HG03280 (cell line): ENCODE results near the gene HNRNPUL1.
"Not testable (repeated sequence)": the region's sequence is repeated elsewhere in the genome, so short reads cannot be mapped to it uniquely, and the experiment has no call there.

ENCODE experiments used
- ATAC-seq: cut with Tn5 transposase; IDR thresholded peaks from one replicate; pipeline ENCODE4 v1.9.1; 2021; ENCODE audit warnings: mild to moderate bottlenecking, moderate library complexity; ENCODE audit not compliant: unreplicated experiment

Gene HNRNPUL1

DNA sequence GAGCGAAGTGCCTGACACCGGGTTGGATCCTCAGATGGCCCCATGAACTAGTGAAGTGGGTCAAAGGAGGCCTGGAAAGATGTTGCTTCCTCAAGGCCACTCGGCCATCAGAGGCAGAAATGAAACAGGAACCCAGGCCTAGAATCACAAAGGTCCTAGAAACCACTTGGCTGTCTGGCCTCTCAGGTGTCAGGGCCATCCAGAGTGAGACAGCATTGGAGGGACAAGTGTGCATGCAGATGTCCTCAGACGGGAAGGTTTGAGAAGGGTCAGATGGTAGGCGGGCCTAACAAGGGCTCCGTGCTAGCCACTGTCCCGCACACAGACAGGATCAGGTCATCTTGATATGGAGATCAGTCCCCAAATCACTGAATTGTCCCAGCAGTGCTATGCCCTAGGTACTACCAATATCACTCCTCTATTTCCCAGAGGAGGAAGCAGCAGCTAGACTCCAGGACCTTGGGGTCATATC is 60.1 kb downstream of the HNRNPUL1 start:
- no peak for ATAC-seq

DNA sequence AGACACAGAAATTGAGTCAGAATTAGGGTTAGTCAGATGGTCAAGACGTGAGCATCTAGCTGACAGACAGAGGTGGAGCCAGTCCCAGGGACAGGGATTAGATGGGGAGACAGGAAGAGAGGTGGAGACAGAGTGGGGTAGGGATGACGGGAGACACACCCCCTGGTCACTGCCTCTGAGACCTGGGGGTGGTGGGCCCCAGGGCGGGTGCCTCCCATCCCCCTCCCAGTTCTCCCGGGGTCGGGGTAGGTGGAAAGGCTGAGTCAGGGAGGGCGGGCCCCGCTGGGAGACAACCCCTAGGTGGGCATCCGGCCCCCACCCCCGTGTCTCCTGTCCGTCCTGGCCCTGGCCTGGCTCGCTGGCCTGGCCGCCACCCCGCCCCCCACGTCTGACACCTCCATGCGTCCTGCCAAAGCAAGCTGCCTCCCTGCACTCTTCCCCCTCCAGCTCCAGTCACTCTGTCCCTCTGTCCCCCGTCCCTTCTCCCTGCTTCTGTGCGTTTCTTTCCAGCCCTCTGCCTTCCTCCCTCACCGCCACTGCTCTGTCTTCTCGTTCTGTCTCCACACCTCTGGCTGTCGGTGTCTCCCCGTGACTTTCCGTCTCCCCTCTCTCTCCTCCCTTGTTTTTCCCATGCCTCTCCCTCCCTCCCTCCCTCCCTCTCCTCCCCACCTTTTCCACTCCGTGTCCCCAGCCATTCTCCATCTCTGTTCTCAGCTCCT is 60.9 kb downstream of the HNRNPUL1 start:
- no peak for ATAC-seq

DNA sequence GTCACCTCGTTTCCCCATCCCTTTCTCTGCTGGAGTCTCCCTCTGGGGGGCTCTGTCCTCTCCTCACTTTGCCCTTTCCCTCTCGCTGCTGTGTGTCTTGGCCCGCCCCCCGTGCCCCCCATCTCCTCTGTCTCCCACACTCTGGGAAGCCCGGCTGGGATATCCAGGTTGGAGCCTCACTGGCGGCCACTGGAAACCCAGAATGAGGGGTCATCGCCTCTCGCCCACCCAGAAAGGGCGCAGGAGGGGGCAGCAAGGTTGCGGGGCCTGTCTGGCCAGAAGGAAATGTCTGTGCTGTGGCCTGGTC is 61.4 kb downstream of the HNRNPUL1 start:
- no peak for ATAC-seq

- no peak for ATAC-seq
These were observed 62.0 kb downstream of the HNRNPUL1 start for GRCh38 chr19:41325947-41326706.

- no peak for ATAC-seq
These were observed 63.0 kb downstream of the HNRNPUL1 start for GRCh38 chr19:41327076-41327575.

GRCh38 chr19:41327576-41328156 is 63.5 kb downstream of the HNRNPUL1 start:
- peak; percentile 61 for ATAC-seq

DNA sequence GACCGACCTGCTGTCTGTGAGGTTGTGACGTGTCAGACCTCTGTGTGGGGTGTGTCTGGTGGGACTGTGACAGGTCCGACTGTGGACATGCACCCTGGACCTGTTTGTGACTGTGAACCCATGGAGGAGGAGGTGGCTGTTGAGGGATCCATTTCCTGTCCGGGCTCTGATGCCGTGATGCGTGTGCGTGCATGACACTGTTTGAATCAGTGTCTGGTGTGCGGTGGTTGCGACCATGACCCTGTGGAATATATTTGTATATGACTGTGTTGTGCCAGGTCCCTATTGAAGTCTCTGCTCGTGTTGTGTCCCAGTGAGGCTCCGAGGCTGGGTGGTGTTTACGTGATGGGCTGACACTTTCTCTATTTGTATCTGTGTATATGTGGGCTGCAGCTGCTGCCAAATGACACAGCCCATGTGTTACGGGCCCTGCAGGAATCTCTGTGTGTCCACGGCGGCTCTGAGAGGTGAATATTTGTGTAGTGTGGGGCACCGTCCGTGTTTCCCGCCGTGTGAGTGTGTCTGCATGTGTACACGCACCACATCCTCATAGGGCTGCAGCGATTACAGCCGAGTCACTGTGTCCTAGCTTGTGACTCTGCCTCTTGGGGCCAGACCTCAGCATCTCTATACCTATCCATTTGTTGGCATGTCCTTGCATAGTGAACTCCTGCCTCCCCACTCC is 64.1 kb downstream of the HNRNPUL1 start:
- ATAC-seq = peak; percentile 17

GRCh38 chr19:41328842-41329225 is 64.7 kb downstream of the HNRNPUL1 start:
- no peak for ATAC-seq

GRCh38 chr19:41330481-41330880 is 66.3 kb downstream of the HNRNPUL1 start:
- ATAC-seq = no peak

DNA sequence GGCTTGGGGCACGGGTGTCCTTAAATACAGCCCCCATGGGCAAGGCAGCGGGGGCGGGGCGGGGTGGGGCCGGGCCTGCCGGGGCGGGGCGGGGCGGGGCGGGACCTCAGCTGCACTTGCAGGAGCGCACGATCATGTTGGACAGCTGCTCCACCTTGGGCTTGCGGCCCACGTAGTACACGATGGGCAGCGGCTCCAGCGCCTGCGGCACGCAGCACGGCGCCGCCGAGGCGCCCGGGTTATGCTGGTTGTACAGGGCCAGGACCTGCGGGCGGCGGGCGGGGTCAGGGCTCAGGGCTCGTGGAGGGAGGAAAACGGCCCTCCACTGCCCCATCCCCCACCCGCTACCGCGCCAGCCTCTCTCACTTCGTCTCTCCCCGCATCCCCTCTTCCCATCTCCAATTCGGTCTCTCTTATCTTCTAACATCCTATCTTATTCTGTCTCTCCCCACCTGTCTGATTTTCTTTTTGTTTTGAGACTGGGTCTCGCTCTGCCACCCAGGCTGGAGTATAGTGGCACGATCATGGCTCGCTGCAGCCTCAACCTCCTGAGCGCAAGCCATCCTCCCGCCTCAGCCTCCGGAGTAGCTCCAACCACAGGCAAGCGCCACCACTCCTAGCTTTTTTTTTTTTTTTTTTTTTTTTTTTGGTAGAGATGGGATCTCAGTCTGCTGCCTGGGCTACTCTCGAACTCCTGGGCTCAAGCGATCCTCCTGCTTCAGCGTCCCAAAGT is 66.9 kb downstream of the HNRNPUL1 start:
- no peak for ATAC-seq

DNA sequence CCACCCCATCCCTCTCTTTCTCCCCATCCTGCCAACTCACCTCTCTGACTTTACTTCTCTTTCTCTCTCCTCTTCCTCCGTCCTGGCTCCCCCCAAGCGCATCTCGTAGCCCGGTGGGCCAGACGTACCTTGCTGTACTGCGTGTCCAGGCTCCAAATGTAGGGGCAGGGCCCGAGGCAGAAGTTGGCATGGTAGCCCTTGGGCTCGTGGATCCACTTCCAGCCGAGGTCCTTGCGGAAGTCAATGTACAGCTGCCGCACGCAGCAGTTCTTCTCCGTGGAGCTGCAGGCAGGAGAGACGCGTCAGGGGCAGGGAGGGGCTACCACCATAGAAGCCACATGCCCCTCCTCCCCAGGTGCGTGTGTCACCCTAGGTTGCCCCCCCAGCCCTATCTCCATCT is 67.8 kb downstream of the HNRNPUL1 start:
- no peak for ATAC-seq

DNA sequence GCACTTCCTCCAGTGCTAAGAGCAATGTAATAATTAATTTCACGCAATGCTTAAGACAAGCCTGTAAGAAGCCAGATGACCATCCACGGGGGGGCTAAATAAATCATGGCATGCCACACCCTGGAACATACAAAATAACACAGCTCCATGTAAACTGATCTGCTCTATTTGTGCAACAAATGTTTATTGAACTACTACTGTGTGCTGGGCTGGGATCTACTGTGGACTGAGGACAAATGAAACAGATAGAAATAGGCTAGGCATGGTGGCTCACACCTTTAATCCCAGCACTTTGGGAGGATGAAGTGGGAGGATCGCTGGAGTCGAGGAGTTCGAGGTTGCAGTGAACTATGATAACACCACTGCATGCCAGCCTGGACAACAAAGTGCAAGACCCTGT is 68.3 kb downstream of the HNRNPUL1 start:
- no peak for ATAC-seq

DNA sequence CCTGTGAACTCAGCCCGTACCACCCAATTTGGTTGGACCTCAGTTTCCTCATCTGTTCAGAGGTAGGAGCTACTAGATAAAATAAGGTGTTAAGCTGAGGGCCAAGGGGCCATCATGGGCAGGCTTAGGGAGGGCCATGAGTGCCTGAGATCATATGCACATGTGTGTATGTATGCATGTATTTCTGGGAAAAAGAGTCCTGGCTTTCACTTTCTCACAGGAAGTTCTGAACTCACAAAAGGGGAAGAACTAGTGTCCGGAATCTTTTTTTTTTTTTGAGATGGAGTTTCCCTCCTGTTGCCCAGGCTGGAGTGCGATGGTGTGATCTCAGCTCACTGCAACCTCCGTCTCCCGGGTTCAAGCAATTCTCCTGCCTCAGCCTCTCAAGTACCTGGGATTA is 70.6 kb downstream of the HNRNPUL1 start:
- no peak for ATAC-seq

DNA sequence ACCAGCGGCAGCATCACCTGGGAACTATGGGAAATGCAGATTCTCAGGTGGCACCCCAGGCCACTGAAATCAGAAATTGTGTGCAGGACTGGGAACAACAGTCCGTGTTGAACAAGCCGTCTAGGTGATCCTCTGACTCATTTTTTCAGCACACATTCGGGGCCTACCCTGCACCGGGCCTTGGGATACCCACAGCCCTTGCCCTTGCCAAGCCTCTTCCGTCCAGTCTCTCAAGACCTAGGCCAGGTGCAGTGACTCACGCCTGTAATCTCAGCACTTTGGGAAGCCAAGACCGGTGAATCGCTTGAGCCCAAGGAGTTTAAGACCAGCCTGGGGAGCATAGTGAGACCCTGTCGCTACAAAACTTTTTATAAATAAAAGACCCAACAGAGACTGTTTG is 71.3 kb downstream of the HNRNPUL1 start:
- no peak for ATAC-seq

DNA sequence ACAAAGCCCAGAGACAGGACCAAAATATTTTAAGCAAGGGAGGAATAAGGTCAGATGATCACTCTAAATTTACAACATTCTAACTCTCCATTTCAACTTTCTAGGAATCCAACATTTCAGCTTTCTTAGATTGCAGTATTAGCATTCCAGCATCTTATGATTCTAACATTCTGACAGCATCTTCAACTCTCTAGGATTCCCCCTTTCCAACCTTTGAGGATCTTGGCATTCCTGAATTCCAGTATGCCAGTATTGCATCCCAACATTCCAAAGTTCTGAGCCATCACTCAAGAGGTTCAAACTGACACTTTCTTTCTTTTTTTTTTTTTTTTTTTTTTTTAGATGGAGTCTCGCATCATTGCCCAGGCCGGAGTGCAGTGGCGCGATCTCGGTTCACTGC is 75.8 kb downstream of the HNRNPUL1 start:
- no peak for ATAC-seq

- ATAC-seq = no peak
These were observed 77.7 kb downstream of the HNRNPUL1 start for GRCh38 chr19:41341669-41342490.

DNA sequence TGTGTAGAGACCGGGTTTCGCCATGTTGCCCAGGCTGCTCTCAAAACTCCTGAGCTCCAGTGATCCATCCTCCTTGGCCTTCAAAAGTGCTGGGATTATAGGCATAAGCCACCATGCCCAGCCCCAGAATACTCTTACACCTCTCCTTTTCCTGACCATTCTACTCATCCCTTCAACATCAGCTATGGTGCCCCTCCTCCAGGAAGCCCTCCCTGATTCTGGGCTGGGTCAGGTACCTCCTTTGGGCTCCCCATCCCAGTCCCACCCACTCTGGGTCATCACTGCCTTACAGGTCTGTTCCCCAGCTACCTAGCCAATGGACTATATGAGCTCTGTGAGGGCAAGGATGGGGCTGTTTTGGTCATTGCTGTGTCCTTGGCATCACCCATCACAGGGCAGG is 80.0 kb downstream of the HNRNPUL1 start:
- ATAC-seq = no peak

DNA sequence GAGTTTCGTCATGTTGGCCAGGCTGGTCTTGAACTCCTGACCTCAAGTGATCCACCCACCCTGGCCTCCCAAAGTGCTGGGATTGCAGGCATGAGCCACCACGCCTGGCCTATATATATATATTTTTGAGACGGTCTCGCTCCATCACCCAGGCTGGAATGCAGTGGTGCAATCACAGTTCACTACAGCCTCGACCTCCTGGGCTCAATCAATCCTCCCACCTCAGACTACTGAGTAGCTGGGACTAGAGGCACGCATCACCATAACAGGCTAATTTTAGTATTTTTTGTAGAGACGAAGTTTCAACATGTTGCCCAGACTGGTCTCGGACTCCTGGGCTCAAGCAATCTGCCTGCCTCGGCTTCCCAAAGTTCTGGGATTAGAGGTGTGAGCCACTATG is 82.7 kb downstream of the HNRNPUL1 start:
- ATAC-seq = not testable (repeated sequence)

DNA sequence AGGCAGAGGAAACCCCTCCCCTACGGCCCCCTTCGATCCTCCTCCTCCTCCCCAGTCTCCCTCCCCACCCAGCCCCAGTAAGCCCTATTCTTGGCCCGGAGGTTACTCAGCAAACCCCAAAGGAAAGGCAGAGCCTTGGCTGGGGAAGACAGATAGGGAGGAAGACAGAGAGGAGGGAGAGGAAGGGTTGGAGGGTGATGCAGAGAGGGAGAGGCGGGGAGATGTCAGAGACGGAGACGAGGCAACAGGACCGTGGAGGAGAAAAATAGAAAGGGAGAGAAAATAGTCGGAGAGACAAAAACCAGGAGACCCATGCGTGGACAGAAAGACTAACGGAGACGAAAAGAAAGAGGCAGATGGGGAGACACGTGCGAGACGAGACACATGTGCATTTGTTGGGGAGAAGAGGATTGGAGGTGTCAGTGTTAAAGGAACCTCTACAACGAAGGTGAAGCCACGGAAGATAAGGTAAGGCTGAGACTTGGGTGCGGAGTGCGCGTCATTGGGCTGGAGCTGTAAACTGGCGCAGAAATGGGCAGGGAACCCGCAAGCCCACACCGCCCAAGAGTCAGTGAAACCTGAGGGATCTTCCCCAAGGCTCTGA is 86.7 kb downstream of the HNRNPUL1 start:
- ATAC-seq = peak; percentile 0
